ENCODE measurements around the gene PAQR8. TPM values are rescaled to one million over a fixed set of nuclear protein-coding genes. Genes with fewer than 3 reads are reported as not detected.

Gene PAQR8
- polyA plus RNA-seq, 1 of the 3 experiments (the other 2 are of a cell fraction) = 2.3 TPM

GRCh38 chr6:52418606-52419005 is 56.7 kb downstream of the PAQR8 start:
- Histone ChIP-seq H3K79me2 (ENCODE audit: insufficient read depth) (peaks cover 48% of the 10 kb centered on the region), H3K4me3 (ENCODE audit: low read depth in 2 of 2, low read length in 1 of 2) (no peak overlapping the region), H3K9ac (peak overlapping the region; percentile 94; the same call in 1 of the 2 replicates), H3K27me3 (ENCODE audit: insufficient read depth) (no peaks in the 10 kb centered on the region), H3K9me2 (no peaks in the 10 kb centered on the region), H2AFZ (ENCODE audit: low read depth) (no peak overlapping the region; the same call in 1 of the 2 replicates), H4K20me1 (ENCODE audit: insufficient read depth) (no peaks in the 10 kb centered on the region), H3K36me3 (replicated peaks in 1 of 2; ENCODE audit: control insufficient read depth in 1 of 2, insufficient read depth in 2 of 2, low read length in 1 of 2) (no peaks in the 10 kb centered on the region), H3K27ac (ENCODE audit: low read depth in 2 of 2, low read length in 1 of 2) (peak overlapping the region; percentile 93 to 97), H3K4me1 (ENCODE audit: control insufficient read depth in 1 of 2, insufficient read depth in 2 of 2, low read depth in 1 of 2, low read length in 1 of 2) (peaks cover 23 to 45% of the 10 kb centered on the region in 2 experiments), H3K4me2 (no peak overlapping the region), H3K9me3 (no peaks in the 10 kb centered on the region), H3F3A (replicated peaks; ENCODE audit: insufficient read depth) (peaks cover 50% of the 10 kb centered on the region)
- TF ChIP-seq CTCF (IDR thresholded peaks at IDR 0.05) (no peak), EP300 (IDR thresholded peaks at IDR 0.05; ENCODE audit: borderline replicate concordance in 1 of 2, low read depth in 1 of 2, low read length in 1 of 2) (peak in 1 of 2 experiments; percentile 12; a peak in 1 of 4 replicates)
- ChIA-PET CTCF (interaction anchor here (0.6 to 6.2 kb wide), 15 partner anchors 15 to 246 kb away, joined by 3 to 94 read pairs (median 5); partner anchors contain the start of gene TRAM2), POLR2A (interaction anchor here (0.6 to 1.6 kb wide), 7 partner anchors 105 to 577 kb away, joined by 3 to 5 read pairs (median 4); no protein-coding TSS in a partner anchor)
- no peak for DNase-seq
- 83% methylated on average over 2 of the region's 2 CpGs for WGBS (ENCODE audit: low lambda C conversion rate)

DNA sequence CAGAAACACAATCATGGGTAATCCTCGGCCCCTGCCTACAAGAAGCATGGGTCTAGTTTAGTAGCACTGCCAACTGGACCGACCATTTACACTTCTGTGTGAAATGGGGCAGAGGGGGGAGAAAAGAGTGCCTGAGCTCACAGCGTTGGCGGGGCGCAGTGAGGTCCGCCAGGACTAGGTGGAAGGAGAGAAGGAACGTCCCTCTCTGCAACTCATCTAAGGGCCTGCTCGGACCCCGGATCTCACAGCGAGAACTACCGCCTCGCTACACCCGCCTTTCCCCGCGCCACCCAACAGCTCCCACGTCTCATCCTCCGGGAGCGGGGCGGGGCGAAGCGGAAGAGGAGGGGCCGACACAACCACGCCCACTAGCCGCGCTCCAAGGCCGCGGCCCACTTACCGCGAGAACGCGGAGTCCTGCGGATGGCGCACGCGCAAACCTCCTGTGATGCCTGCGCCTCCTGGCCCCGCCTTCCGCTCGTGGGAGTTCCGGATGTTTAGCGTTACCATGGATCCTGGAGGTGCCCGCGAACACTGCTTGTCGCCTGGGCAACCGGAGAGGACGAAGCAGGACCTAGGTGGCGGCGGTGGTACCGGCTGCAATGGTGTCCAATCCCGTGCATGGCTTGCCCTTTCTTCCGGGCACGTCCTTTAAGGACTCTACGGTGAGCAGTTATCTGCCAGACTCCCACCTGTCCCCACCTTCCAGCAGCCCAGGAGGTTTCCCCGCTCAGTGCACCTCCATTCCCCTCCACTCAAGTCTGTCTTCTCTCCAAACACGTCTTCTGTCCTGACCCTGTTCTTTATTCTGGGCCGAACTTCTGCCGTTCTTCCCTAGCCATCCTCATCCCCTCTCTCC is 58.1 kb downstream of the PAQR8 start, which contains the start of gene EFHC1:
EFHC1 (plus strand) TSS at position 534 of the 859 bp plus-strand sequence; CDS start at position 603, 69 bp downstream.
- 1% methylated on average over 18 of the region's 57 CpGs for WGBS (ENCODE audit: low lambda C conversion rate)
- Histone ChIP-seq H3K4me2 (peak within 1 kb of the TSS; percentile 91), H3K9ac (peak within 1 kb of the TSS; percentile 94), H3K27ac (ENCODE audit: low read depth in 2 of 2, low read length in 1 of 2) (peak within 1 kb of the TSS; percentile 93 to 97), H3K27me3 (ENCODE audit: insufficient read depth) (no peaks in the 10 kb centered on the region), H4K20me1 (ENCODE audit: insufficient read depth) (no peaks in the 10 kb centered on the region), H3K4me3 (ENCODE audit: low read depth in 2 of 2, low read length in 1 of 2) (peak within 1 kb of the TSS; percentile 78 to 88), H3K79me2 (ENCODE audit: insufficient read depth) (peaks cover 48% of the 10 kb centered on the region), H3K9me2 (no peaks in the 10 kb centered on the region), H2AFZ (ENCODE audit: low read depth) (peak within 1 kb of the TSS; percentile 58; the same call in 1 of the 2 replicates), H3K4me1 (ENCODE audit: control insufficient read depth in 1 of 2, insufficient read depth in 2 of 2, low read depth in 1 of 2, low read length in 1 of 2) (peaks cover 23 to 54% of the 10 kb centered on the region in 2 experiments), H3K9me3 (no peaks in the 10 kb centered on the region), H3K36me3 (replicated peaks in 1 of 2; ENCODE audit: control insufficient read depth in 1 of 2, insufficient read depth in 2 of 2, low read length in 1 of 2) (peaks cover 2 to 3% of the 10 kb centered on the region in 2 experiments), H3F3A (replicated peaks; ENCODE audit: insufficient read depth) (peaks cover 60% of the 10 kb centered on the region)
- POLR2A ChIA-PET = interaction anchor here (0.7 to 1.9 kb wide), 12 partner anchors 13 to 242 kb away, joined by 3 to 6 read pairs (median 4); partner anchors contain the start of gene TRAM2
- DNase-seq = peak; percentile 94
- CTCF ChIA-PET = interaction anchor here (0.8 to 6.2 kb wide), 15 partner anchors 20 to 245 kb away, joined by 3 to 94 read pairs (median 6); partner anchors contain the start of genes PAQR8 and TRAM2
- peak; percentile 62; the same call in 1 of the 2 replicates for TF ChIP-seq GABPA (IDR thresholded peaks at IDR 0.05; ENCODE audit: low read depth)
- peak; percentile 92 for TF ChIP-seq SIN3A (IDR thresholded peaks at IDR 0.05; ENCODE audit: borderline replicate concordance, low read depth, low read length)
- no peak for TF ChIP-seq NFIC (IDR thresholded peaks at IDR 0.05; ENCODE audit: borderline replicate concordance)
- TF ChIP-seq CHD2 (IDR thresholded peaks at IDR 0.05; ENCODE audit: low read length, partially characterized antibody) = peak; percentile 100
- TF ChIP-seq POLR2AphosphoS5 (IDR thresholded peaks at IDR 0.05; ENCODE audit: low read depth, low read length) = peak; percentile 97
- TF ChIP-seq EZH2phosphoT487 (IDR thresholded peaks at IDR 0.05; ENCODE audit: borderline replicate concordance, low read depth) = no peak
- TF ChIP-seq ELF1 (IDR thresholded peaks at IDR 0.05) = no peak
- no peak for TF ChIP-seq CTCF (IDR thresholded peaks at IDR 0.05)
- TF ChIP-seq RFX5 (IDR thresholded peaks at IDR 0.05; ENCODE audit: low read length) = no peak
- peak; percentile 95 for TF ChIP-seq MXI1 (IDR thresholded peaks at IDR 0.05; ENCODE audit: low read depth, low read length)
- peak; percentile 64; the same call in 1 of the 2 replicates for TF ChIP-seq NRF1 (IDR thresholded peaks at IDR 0.05; ENCODE audit: low read depth, low read length)
- no peak for TF ChIP-seq FOXJ3 (CRISPR knock-in tag; IDR thresholded peaks at IDR 0.05)
- TF ChIP-seq ZBTB33 (IDR thresholded peaks at IDR 0.05; ENCODE audit: borderline replicate concordance, low read depth) = peak; percentile 97
- peak; percentile 81 for TF ChIP-seq TAF1 (IDR thresholded peaks at IDR 0.05; ENCODE audit: borderline replicate concordance, low read depth, low read length)
